ENCODE measurements around the gene ARAP2.

The ARAP2 gene

DNA sequence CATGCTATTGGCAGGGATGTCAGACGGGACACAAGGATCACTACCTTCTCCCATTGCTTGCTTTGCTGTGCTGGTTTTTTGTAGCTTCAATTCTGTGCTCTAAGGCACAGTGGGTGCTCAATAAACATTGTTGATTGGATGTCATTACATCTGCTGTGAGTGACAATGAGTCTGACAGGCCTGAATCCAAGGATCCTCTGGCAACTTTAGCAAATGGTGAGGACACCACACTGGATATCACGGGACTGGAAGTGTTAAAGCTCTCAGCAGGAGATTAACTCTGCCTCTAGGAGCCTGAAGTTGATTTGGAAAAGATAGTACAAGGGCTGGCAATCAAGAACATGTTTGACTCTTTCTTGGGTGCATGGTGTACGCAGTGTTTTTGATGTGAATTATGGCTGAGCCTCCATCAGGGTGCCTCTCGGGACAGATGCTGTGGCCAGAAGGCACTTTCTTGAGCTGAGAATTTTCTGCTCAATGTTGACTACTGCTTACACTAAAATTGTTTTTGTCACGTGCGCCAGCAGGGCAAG is 217.9 kb downstream of the ARAP2 start:
- Histone ChIP-seq H3K4me3 (ENCODE audit: low read depth in 1 of 2, low read length in 2 of 2) (no peak overlapping the region), H3K27ac (ENCODE audit: low read length) (no peak overlapping the region), H3K36me3 (ENCODE audit: control insufficient read depth in 1 of 2, insufficient read depth in 2 of 2, low read length in 2 of 2) (no peaks in the 10 kb centered on the region), H3K9me3 (ENCODE audit: control insufficient read depth in 1 of 2, low read length in 2 of 2) (no peaks in the 10 kb centered on the region), H3K4me1 (ENCODE audit: control insufficient read depth in 1 of 2, insufficient read depth in 2 of 2, low read length in 2 of 2) (no peaks in the 10 kb centered on the region), H3K27me3 (ENCODE audit: low read depth, low read length) (no peaks in the 10 kb centered on the region)

DNA sequence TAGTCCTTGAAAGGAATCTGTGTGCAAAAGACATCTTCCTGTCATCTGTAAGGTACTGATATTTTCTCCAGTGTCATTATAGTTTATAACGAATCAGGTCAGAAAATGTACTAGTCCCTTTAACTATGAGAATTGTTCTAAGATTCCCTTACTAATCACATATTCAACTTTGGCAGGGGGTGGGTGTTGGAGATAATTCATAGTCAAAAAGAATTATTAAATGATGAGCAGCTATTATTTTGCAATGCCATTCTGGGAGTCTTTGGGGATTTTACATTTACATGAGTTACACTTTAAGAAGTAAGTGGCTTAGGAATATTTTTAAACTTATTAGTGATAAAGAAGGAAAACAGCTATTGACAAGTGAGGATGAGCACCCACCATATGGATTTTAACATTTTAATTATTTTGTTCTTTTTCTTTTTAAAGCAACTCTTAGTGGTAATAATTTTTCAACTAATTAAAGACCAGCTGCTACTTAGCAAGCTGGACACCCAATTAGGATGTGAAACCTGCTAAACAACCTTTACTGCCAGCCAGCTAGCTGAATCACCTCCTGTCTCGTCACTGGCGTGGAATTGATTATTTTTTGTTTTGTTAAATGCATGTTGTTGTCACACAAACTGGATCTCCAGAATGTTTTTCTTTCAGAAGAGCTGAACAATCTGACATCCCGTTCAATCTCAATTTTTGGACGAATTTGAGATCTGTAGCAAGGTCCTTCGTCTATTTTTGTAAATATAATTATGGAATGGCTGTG is 219.2 kb downstream of the ARAP2 start:
- Histone ChIP-seq H3K27me3 (ENCODE audit: low read depth, low read length) (no peaks in the 10 kb centered on the region), H3K36me3 (ENCODE audit: control insufficient read depth in 1 of 2, insufficient read depth in 2 of 2, low read length in 2 of 2) (no peaks in the 10 kb centered on the region), H3K9me3 (ENCODE audit: control insufficient read depth in 1 of 2, low read length in 2 of 2) (no peaks in the 10 kb centered on the region), H3K4me3 (ENCODE audit: low read depth in 1 of 2, low read length in 2 of 2) (no peak overlapping the region), H3K27ac (ENCODE audit: low read length) (no peak overlapping the region), H3K4me1 (ENCODE audit: control insufficient read depth in 1 of 2, insufficient read depth in 2 of 2, low read length in 2 of 2) (no peaks in the 10 kb centered on the region)

DNA sequence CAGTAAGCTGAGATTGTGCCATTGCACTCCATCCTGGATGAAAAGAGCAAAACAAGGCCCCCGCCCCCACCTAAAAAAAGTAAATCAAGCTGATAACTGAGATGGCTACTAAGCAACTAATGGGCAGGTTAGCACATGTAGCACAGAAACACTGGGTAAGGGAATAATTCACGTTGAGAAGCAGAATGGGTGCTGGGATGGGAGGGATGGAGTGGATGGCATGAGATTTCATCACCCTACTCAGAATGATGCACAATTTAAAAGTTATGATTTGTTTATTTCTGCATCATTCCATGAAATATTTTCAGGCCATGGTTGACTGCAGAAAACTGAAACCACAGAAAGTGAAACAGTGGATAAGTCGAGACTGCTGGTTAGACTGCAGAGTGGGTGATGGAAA is 224.0 kb downstream of the ARAP2 start:
- no peaks in the 10 kb centered on the region for H3K27me3 ChIP-seq (ENCODE audit: low read depth, low read length)
- no peaks in the 10 kb centered on the region for H3K4me1 ChIP-seq (ENCODE audit: control insufficient read depth in 1 of 2, insufficient read depth in 2 of 2, low read length in 2 of 2)
- H3K9me3 ChIP-seq (ENCODE audit: control insufficient read depth in 1 of 2, low read length in 2 of 2), result no peaks in the 10 kb centered on the region
- H3K36me3 ChIP-seq (ENCODE audit: control insufficient read depth in 1 of 2, insufficient read depth in 2 of 2, low read length in 2 of 2), result no peaks in the 10 kb centered on the region
- no peak overlapping the region for H3K27ac ChIP-seq (ENCODE audit: low read length)
- no peak overlapping the region for H3K4me3 ChIP-seq (ENCODE audit: low read depth in 1 of 2, low read length in 2 of 2)

All from muscle layer of duodenum (tissue), 2 donors.